Gastrocnemius medialis (tissue), 4 donors: ENCODE data around the gene TARP.

ENCODE experiments used
- POLR2A ChIP-seq, 2 donors: fragments of 450-650 bp; IDR thresholded peaks; one replicate each; pipeline ENCODE4 v1.6.1; 2017; ENCODE audit warnings: antibody characterized with exemption in 2 of 2, mild to moderate bottlenecking in 2 of 2, moderate library complexity in 2 of 2
- TF ChIP-seq, protein P1 (sequence below), 5 experiments: fragments of 450-650 bp in 3 of 5; fragments of 200-600 bp in 2 of 5; sonication (generic) in 2 of 5; IDR thresholded peaks in 4 of 5; conservative IDR thresholded peaks in 1 of 5; 1 replicate in 4 of 5; 2 replicates in 1 of 5; pipeline ENCODE4 v1.5.1; 2016 to 2019; ENCODE audit warnings: antibody characterized with exemption in 5 of 5, mild to moderate bottlenecking in 3 of 5, moderate library complexity in 3 of 5

DNA sequence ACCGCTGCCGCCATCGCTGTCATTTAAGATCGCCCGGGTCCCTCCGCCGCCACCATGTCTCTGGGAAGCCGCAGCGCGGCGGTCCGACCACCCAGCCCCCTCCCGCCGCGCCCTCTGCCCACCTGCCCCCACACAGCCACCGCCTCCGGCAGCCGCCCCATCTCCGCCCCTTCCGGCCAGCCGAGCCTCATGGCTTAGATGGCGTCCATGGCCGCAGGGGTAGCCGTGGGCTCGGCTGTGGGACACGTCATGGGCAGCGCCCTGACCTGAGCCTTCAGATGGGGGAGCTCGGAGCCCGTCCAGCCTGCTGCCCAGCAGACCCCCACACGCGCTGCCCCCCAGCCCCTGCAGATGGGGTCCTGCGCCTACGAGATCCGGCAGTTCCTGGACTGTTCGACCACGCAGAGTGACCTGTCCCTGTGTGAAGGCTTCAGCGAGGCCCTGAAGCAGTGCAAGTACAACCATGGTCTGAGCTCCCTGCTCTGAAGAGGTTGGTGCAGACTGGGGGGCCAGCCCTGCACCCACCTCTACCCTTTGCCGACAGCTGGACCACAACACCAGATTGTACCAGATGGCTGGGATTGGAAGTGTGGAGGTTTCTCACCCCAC lies 38.0 kb upstream of the TARP start:
- TF ChIP-seq, protein P1, sequence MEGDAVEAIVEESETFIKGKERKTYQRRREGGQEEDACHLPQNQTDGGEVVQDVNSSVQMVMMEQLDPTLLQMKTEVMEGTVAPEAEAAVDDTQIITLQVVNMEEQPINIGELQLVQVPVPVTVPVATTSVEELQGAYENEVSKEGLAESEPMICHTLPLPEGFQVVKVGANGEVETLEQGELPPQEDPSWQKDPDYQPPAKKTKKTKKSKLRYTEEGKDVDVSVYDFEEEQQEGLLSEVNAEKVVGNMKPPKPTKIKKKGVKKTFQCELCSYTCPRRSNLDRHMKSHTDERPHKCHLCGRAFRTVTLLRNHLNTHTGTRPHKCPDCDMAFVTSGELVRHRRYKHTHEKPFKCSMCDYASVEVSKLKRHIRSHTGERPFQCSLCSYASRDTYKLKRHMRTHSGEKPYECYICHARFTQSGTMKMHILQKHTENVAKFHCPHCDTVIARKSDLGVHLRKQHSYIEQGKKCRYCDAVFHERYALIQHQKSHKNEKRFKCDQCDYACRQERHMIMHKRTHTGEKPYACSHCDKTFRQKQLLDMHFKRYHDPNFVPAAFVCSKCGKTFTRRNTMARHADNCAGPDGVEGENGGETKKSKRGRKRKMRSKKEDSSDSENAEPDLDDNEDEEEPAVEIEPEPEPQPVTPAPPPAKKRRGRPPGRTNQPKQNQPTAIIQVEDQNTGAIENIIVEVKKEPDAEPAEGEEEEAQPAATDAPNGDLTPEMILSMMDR (IDR thresholded peaks at IDR 0.05 in 4 of 5, conservative IDR thresholded peaks at IDR 0.05 in 1 of 5): no peak
- TF ChIP-seq POLR2A (IDR thresholded peaks at IDR 0.05): no peak
